Upper lobe of left lung (tissue), 6 donors: ENCODE data around the gene HOXB4. TPM values are rescaled to one million over a fixed set of nuclear protein-coding genes. Genes with fewer than 3 reads are reported as not detected.

Experiments
- ATAC-seq, 2 donors: fragments of 200-7000 bp; cut with Tn5 transposase; one replicate each; pipeline ENCODE4 v1.9.1; 2022; ENCODE audit warnings: mild to moderate bottlenecking in 2 of 2, moderate library complexity in 2 of 2; ENCODE audit not compliant: low FRiP score in 2 of 2
- DNase-seq, 2 donors: peaks; one replicate each; pipeline ENCODE4 v3.0.0-alpha.2; 2019 to 2020
- H3K27ac ChIP-seq, 4 donors: fragments of 200-600 bp; sonication (generic); one replicate each; pipeline ENCODE4 v1.5.1; 2016 to 2019
- H3K27me3 ChIP-seq, 4 donors: fragments of 200-600 bp; sonication (generic); one replicate each; pipeline ENCODE4 v1.5.1; 2017 to 2019
- H3K36me3 ChIP-seq, 4 donors: fragments of 200-600 bp; sonication (generic); one replicate each; pipeline ENCODE4 v1.5.1; 2016 to 2019
- H3K4me1 ChIP-seq, 4 donors: fragments of 200-600 bp; sonication (generic); one replicate each; pipeline ENCODE4 v1.5.1; 2018 to 2019
- H3K4me3 ChIP-seq, 4 donors: fragments of 200-600 bp; sonication (generic); one replicate each; pipeline ENCODE4 v1.5.1; 2017 to 2019; ENCODE audit warnings: mild to moderate bottlenecking in 2 of 4, moderate library complexity in 1 of 4
- H3K9me3 ChIP-seq, 4 donors: fragments of 200-600 bp; sonication (generic); one replicate each; pipeline ENCODE4 v1.5.1; 2018 to 2019
- CTCF ChIP-seq, 6 experiments: fragments of 450-650 bp in 4 of 6; fragments of 200-600 bp in 2 of 6; sonication (generic) in 2 of 6; IDR thresholded peaks; one replicate each; pipeline ENCODE4 v1.5.1; 2016 to 2019; ENCODE audit warnings: antibody characterized with exemption in 6 of 6
- EP300 ChIP-seq, 4 donors: sonication (generic); formaldehyde crosslinking; IDR thresholded peaks; one replicate each; pipeline ENCODE4 v1.5.1; 2017; ENCODE audit warnings: antibody characterized with exemption in 4 of 4, control low read depth in 2 of 4
- POLR2A ChIP-seq, 4 donors: fragments of 450-650 bp; IDR thresholded peaks; one replicate each; pipeline ENCODE4 v1.5.1; 2016 to 2017; ENCODE audit warnings: antibody characterized with exemption in 4 of 4, mild to moderate bottlenecking in 2 of 4
- POLR2AphosphoS5 ChIP-seq, 2 donors: sonication (generic); formaldehyde crosslinking; IDR thresholded peaks; one replicate each; pipeline ENCODE4 v1.5.1; 2017; ENCODE audit warnings: antibody characterized with exemption in 2 of 2
- WGBS, 2 donors: methylation state at CpG; one replicate each; pipeline ENCODE4 v1.1.5; 2017 to 2018; 5-methylcytosine and 5-hydroxymethylcytosine counted together
- total RNA-seq, 6 donors: library from RNA; depleted of rRNA in 4 of 6; stranded (reverse); fragments of >200 nt in 4 of 6; gene quantifications; one replicate each; pipeline versions ENCODE4 v1.1.0 to v1.2.1, GENCODE V29; 2016 to 2021
- donor health status: DM: no; HTN: no; CAD: no; lungs with moderate emphysema.
- donor health status: DM: no; HTN: yes; CAD: no; lungs with severe emphysema.

HOXB4 gene
- total RNA-seq, 6 donors from 2014 or later = 0.61 to 5.6 (median 2.0) TPM

GRCh38 chr17:48608494-48608834 lies 30.3 kb upstream of the HOXB4 start:
- 70 to 84% methylated on average over 1 of the region's 1 CpG for WGBS, 2 donors
- no peak overlapping the region for H3K27ac ChIP-seq
- no peak for TF ChIP-seq EP300 (IDR thresholded peaks at IDR 0.05)
- TF ChIP-seq POLR2AphosphoS5 (IDR thresholded peaks at IDR 0.05) = no peak
- no peak for TF ChIP-seq POLR2A (IDR thresholded peaks at IDR 0.05)
- TF ChIP-seq CTCF (IDR thresholded peaks at IDR 0.05) = no peak
- no peak overlapping the region for H3K4me3 ChIP-seq
- H3K4me1 ChIP-seq = peaks cover 12 to 38% (median 31%) of the 10 kb centered on the region in 4 donors
- no peaks in the 10 kb centered on the region for H3K36me3 ChIP-seq
- H3K27me3 ChIP-seq = peaks cover 4 to 80% (median 51%) of the 10 kb centered on the region in 4 donors
- no peaks in the 10 kb centered on the region for H3K9me3 ChIP-seq
- ATAC-seq = no peak
- DNase-seq = no peak

- H3K27me3 ChIP-seq = peaks cover 2 to 79% (median 44%) of the 10 kb centered on the region in 4 donors
- peaks cover 6 to 33% (median 26%) of the 10 kb centered on the region in 4 donors for H3K4me1 ChIP-seq
- DNase-seq (no peak), ATAC-seq (no peak)
- WGBS, 2 donors = 54 to 64% methylated on average over 9 of the region's 9 CpGs
- no peaks in the 10 kb centered on the region for H3K36me3 ChIP-seq
- no peak overlapping the region for H3K4me3 ChIP-seq
- H3K27ac ChIP-seq = no peak overlapping the region
- TF ChIP-seq POLR2A (IDR thresholded peaks at IDR 0.05) = no peak
- TF ChIP-seq EP300 (IDR thresholded peaks at IDR 0.05) = no peak
- no peak for TF ChIP-seq POLR2AphosphoS5 (IDR thresholded peaks at IDR 0.05)
- no peak for TF ChIP-seq CTCF (IDR thresholded peaks at IDR 0.05)
- no peaks in the 10 kb centered on the region for H3K9me3 ChIP-seq
These were observed 28.9 kb upstream of the HOXB4 start for GRCh38 chr17:48606892-48607614.

- DNase-seq (peak in 1 of 2 donors; percentile 71), ATAC-seq (no peak)
- Histone ChIP-seq H3K36me3 (no peaks in the 10 kb centered on the region), H3K4me3 (no peak overlapping the region), H3K27me3 (peaks cover 2 to 79% (median 41%) of the 10 kb centered on the region in 4 donors), H3K9me3 (no peaks in the 10 kb centered on the region), H3K4me1 (peaks cover 7 to 28% (median 19%) of the 10 kb centered on the region in 4 donors), H3K27ac (no peak overlapping the region)
- TF ChIP-seq CTCF (IDR thresholded peaks at IDR 0.05) (no peak), POLR2AphosphoS5 (IDR thresholded peaks at IDR 0.05) (no peak), EP300 (IDR thresholded peaks at IDR 0.05) (no peak), POLR2A (IDR thresholded peaks at IDR 0.05) (no peak)
- WGBS, 2 donors = 53 to 55% methylated on average over 41 of the region's 41 CpGs
These were observed 28.1 kb upstream of the HOXB4 start for GRCh38 chr17:48605991-48606891.

- Histone ChIP-seq H3K27me3 (peaks cover 2 to 72% (median 38%) of the 10 kb centered on the region in 4 donors), H3K4me1 (peaks cover 7 to 20% (median 13%) of the 10 kb centered on the region in 4 donors), H3K9me3 (no peaks in the 10 kb centered on the region), H3K36me3 (no peaks in the 10 kb centered on the region), H3K27ac (no peak overlapping the region), H3K4me3 (no peak overlapping the region)
- ATAC-seq (no peak), DNase-seq (no peak)
- WGBS, 2 donors = 50 to 61% methylated on average over 7 to 10 of the region's 10 CpGs
- no peak for TF ChIP-seq POLR2AphosphoS5 (IDR thresholded peaks at IDR 0.05)
- no peak for TF ChIP-seq POLR2A (IDR thresholded peaks at IDR 0.05)
- TF ChIP-seq CTCF (IDR thresholded peaks at IDR 0.05) = no peak
- no peak for TF ChIP-seq EP300 (IDR thresholded peaks at IDR 0.05)
These were observed 27.3 kb upstream of the HOXB4 start for GRCh38 chr17:48605409-48605919.
